ENCODE results near the gene ADAMTSL2.

GRCh38 chr9:133496861-133497842 is 37.4 kb upstream of the ADAMTSL2 start:
- TF ChIP-seq RXRA (IDR thresholded peaks at IDR 0.05; ENCODE audit: borderline replicate concordance, low read depth), result no peak
- no peak for TF ChIP-seq EP300 (IDR thresholded peaks at IDR 0.05; ENCODE audit: borderline replicate concordance in 1 of 2, low read depth in 1 of 2, low read length in 1 of 2)
- no peak for TF ChIP-seq RCOR1 (IDR thresholded peaks at IDR 0.05; ENCODE audit: low read length)
- TF ChIP-seq CTCF (IDR thresholded peaks at IDR 0.05), result no peak
- TF ChIP-seq REST (IDR thresholded peaks at IDR 0.05; ENCODE audit: low read depth, low read length), result no peak
- TF ChIP-seq CHD2 (IDR thresholded peaks at IDR 0.05; ENCODE audit: low read length, partially characterized antibody), result no peak
- no peak for TF ChIP-seq GABPA (IDR thresholded peaks at IDR 0.05; ENCODE audit: low read depth)
- no peak for TF ChIP-seq SMC3 (IDR thresholded peaks at IDR 0.05; ENCODE audit: low read depth, low read length)
- no peak for TF ChIP-seq POLR2AphosphoS5 (IDR thresholded peaks at IDR 0.05; ENCODE audit: low read depth, low read length)
- no peak for TF ChIP-seq MAX (IDR thresholded peaks at IDR 0.05; ENCODE audit: low read depth)

Data from SK-N-SH (cell line).